ENCODE results near the gene SORCS2. TPM values are rescaled to one million over a fixed set of nuclear protein-coding genes. Genes with fewer than 3 reads are reported as not detected.

Gene SORCS2
- total and polyA plus RNA-seq, 12 donors: 0.67 to 15.5 (median 1.3) TPM

DNA sequence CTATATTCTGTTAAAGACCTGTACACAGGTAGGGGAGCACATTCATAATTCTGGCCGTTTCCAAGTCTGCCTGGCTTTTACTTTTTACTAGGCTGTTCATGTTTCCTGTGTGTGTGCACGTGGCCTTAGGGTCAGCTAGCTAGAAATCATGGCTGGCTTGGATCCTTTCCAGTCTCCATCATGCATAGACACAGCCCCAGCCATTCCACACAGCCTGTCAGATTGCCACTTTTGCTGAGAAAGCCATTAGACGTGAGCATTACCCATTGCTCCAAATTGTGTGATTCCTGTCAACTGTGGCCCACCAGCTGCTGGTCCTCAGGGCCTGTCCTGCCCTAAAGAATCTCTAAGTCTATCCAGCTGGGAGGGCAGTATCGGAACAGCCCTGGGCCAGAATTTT is 11.4 kb upstream of the SORCS2 start:
- 61 to 73% (median 68%) methylated on average over 4 of the region's 4 CpGs for WGBS, 4 donors
- no peak for DNase-seq
- TF ChIP-seq, protein P1, sequence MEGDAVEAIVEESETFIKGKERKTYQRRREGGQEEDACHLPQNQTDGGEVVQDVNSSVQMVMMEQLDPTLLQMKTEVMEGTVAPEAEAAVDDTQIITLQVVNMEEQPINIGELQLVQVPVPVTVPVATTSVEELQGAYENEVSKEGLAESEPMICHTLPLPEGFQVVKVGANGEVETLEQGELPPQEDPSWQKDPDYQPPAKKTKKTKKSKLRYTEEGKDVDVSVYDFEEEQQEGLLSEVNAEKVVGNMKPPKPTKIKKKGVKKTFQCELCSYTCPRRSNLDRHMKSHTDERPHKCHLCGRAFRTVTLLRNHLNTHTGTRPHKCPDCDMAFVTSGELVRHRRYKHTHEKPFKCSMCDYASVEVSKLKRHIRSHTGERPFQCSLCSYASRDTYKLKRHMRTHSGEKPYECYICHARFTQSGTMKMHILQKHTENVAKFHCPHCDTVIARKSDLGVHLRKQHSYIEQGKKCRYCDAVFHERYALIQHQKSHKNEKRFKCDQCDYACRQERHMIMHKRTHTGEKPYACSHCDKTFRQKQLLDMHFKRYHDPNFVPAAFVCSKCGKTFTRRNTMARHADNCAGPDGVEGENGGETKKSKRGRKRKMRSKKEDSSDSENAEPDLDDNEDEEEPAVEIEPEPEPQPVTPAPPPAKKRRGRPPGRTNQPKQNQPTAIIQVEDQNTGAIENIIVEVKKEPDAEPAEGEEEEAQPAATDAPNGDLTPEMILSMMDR (IDR thresholded peaks at IDR 0.05): no peak
- TF ChIP-seq POLR2A (IDR thresholded peaks at IDR 0.05): no peak
- Histone ChIP-seq H3K4me3 (no peak overlapping the region), H3K27me3 (no peaks in the 10 kb centered on the region), H3K4me1 (replicated peaks in 1 of 2) (no peaks in the 10 kb centered on the region), H3K27ac (no peak overlapping the region), H3K9me3 (replicated peaks in 1 of 3) (no peaks in the 10 kb centered on the region), H3K36me3 (replicated peaks in 1 of 2) (no peaks in the 10 kb centered on the region)
- intact Hi-C loops (cut with DNase I): no loop called here

DNA sequence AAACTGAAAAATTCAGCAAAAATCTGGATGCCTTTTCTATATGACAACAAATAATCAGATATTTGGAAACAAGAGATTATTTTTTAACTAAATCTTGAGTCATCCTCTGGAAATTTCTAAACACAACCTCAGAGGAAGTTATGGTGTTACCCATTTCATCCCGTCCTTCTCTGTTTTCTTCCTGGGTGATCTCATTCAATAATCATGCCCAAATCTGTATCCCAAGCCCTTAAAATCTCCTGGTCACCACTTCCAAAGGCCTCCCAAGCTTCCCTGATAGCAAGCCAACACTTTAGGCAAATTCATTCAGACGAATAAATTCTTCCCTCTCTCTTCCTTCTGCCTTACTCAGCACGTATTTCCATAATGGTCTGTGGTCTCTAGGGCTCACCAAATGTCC is 9.7 kb upstream of the SORCS2 start:
- Histone ChIP-seq H3K36me3 (replicated peaks in 1 of 2) (no peaks in the 10 kb centered on the region), H3K27ac (no peak overlapping the region), H3K27me3 (no peaks in the 10 kb centered on the region), H3K4me1 (replicated peaks in 1 of 2) (no peaks in the 10 kb centered on the region), H3K4me3 (no peak overlapping the region), H3K9me3 (replicated peaks in 1 of 3) (no peaks in the 10 kb centered on the region)
- no peak for TF ChIP-seq POLR2A (IDR thresholded peaks at IDR 0.05)
- TF ChIP-seq, protein P1 (IDR thresholded peaks at IDR 0.05): no peak
- DNase-seq: no peak
- 85 to 91% (median 89%) methylated on average over 3 of the region's 3 CpGs for WGBS, 4 donors
- intact Hi-C loops (cut with DNase I): no loop called here

DNA sequence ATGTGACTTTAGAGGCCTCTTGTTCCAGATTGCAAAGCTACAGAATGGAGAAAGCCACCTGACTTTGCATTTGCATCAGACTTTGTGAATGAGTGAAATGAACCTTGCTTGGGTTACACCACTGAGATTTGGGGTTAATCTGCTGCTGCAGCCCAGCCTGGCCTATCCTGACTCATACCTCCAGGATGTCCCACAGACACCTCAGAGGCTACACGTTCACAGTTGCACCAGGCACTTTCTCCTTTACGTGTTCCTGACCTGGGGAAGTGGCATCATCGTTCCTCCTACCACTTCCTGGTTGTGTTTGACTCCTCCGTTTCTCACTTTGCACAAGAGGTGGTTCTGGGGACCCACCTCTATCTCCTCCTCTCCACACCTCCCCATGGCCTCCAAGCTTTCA is 9.2 kb upstream of the SORCS2 start:
- Histone ChIP-seq H3K27me3 (no peaks in the 10 kb centered on the region), H3K4me1 (replicated peaks in 1 of 2) (no peaks in the 10 kb centered on the region), H3K9me3 (replicated peaks in 1 of 3) (no peaks in the 10 kb centered on the region), H3K4me3 (no peak overlapping the region), H3K27ac (no peak overlapping the region), H3K36me3 (replicated peaks in 1 of 2) (no peaks in the 10 kb centered on the region)
- no peak for TF ChIP-seq POLR2A (IDR thresholded peaks at IDR 0.05)
- TF ChIP-seq, protein P1 (IDR thresholded peaks at IDR 0.05): no peak
- intact Hi-C loops (cut with DNase I): no loop called here
- 65 to 84% (median 74%) methylated on average over 4 of the region's 4 CpGs for WGBS, 4 donors
- DNase-seq: no peak

DNA sequence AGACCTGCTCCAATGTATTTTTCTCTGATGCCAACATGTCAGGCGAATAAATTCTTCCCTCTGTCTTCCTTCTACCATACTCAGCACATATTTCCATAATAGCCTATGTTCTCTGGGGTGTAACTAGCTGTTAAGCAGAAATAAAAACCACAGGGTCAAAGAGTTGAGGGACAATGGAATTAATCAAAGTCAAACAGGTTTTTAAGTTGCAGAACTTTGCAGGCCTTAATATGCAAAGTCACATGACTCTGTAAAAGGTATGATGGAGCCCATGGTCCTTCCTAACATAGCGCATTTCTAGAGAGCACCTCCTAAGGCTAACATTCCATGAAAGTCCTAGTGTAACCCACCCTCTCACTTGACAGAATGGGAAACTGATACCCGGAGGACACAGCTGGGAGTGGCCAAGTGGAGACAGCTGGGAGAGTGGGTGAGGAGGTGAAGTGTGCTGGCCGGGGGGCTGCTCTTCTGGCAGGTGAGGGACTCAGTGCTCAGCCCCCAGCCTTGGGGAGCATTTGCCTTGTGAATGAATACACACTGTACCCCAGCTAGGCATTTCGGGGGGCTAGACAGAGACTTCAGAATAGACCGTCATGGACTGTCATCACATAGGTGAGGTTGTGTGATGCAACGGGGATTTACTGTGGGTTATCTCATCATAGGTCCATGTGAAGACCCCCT is 8.4 kb upstream of the SORCS2 start:
- intact Hi-C loops (cut with DNase I): no loop called here
- Histone ChIP-seq H3K36me3 (replicated peaks in 1 of 2) (no peaks in the 10 kb centered on the region), H3K27me3 (no peaks in the 10 kb centered on the region), H3K9me3 (replicated peaks in 1 of 3) (no peaks in the 10 kb centered on the region), H3K27ac (no peak overlapping the region), H3K4me1 (replicated peaks in 1 of 2) (no peaks in the 10 kb centered on the region), H3K4me3 (no peak overlapping the region)
- no peak for DNase-seq
- TF ChIP-seq POLR2A (IDR thresholded peaks at IDR 0.05): no peak
- TF ChIP-seq, protein P1 (IDR thresholded peaks at IDR 0.05): no peak
- WGBS, 4 donors: 84 to 91% (median 88%) methylated on average over 4 to 7 of the region's 7 CpGs
